PC-3 (cell line): ENCODE data around the gene ZNF467. TPM values are rescaled to one million over a fixed set of nuclear protein-coding genes. Genes with fewer than 3 reads are reported as not detected.
A peak's percentile ranks its signal among the peaks of the same experiment; 100 is the strongest.

ENCODE experiments used
- ATAC-seq: fragments of 200-7000 bp; cut with Tn5 transposase; 2 replicates; pipeline ENCODE4 v1.9.1; 2020; ENCODE audit warnings: mild to moderate bottlenecking, moderate library complexity
- BruUV-seq: library from RNA; stranded (reverse); fragments of 400-500 nt; replicated peaks from 2 replicates; lab custom pipeline; 2021; lab: Mats Ljungman, UMichigan
- CTCF ChIA-PET: fragments of 300-600 bp; sonication (Branson Sonifier 250); formaldehyde crosslinking; loops from one replicate; lab custom pipeline; 2022; ENCODE audit warnings: antibody characterized with exemption; lab: Charles Lee
- POLR2A ChIA-PET: fragments of 300-600 bp; sonication (Branson Sonifier 250); formaldehyde crosslinking; loops from one replicate; lab custom pipeline; 2022; ENCODE audit warnings: antibody characterized with exemption; ENCODE audit not compliant: unreplicated experiment; lab: Charles Lee
- DNase-seq: peaks from one replicate; pipeline ENCODE4 v3.0.0-alpha.2; 2015
- H2AFZ ChIP-seq: fragments of 300-600 bp; sonication (generic); 2 replicates; pipeline ENCODE4 v1.6.0; 2016; ENCODE audit warnings: antibody characterized with exemption, low read length
- H3F3A ChIP-seq: fragments of 300-600 bp; sonication (generic); one replicate; pipeline ENCODE4 v1.6.0; 2017; ENCODE audit warnings: antibody characterized with exemption, low read length, control low read depth, mild to moderate bottlenecking; ENCODE audit not compliant: unreplicated experiment
- H3K27ac ChIP-seq: fragments of 300-600 bp; sonication (generic); 2 replicates; pipeline ENCODE4 v1.5.1; 2016; ENCODE audit warnings: mild to moderate bottlenecking, low read length
- H3K27me3 ChIP-seq: fragments of 300-600 bp; sonication (generic); 2 replicates; pipeline ENCODE4 v1.6.1; 2016; ENCODE audit warnings: low read length, mixed read lengths
- H3K36me3 ChIP-seq: fragments of 300-600 bp; sonication (generic); 2 replicates; pipeline ENCODE4 v1.6.1; 2016; ENCODE audit warnings: low read depth, mixed run types, low read length, mixed read lengths
- H3K4me1 ChIP-seq: fragments of 300-600 bp; sonication (generic); 2 replicates; pipeline ENCODE4 v1.5.1; 2016; ENCODE audit warnings: low read length; ENCODE audit not compliant: insufficient read depth
- H3K4me2 ChIP-seq: fragments of 300-600 bp; sonication (generic); 2 replicates; pipeline ENCODE4 v1.6.0; 2016; ENCODE audit warnings: low read length
- H3K4me3 ChIP-seq: fragments of 300-600 bp; sonication (generic); 2 replicates; pipeline ENCODE4 v1.5.1; 2016; ENCODE audit warnings: mild to moderate bottlenecking, low read length, mixed read lengths
- H3K79me2 ChIP-seq: fragments of 300-600 bp; sonication (generic); 2 replicates; pipeline ENCODE4 v1.6.1; 2017; ENCODE audit warnings: low read length, mixed read lengths
- H3K9ac ChIP-seq: fragments of 300-600 bp; sonication (generic); 2 replicates; pipeline ENCODE4 v1.6.0; 2016; ENCODE audit warnings: mild to moderate bottlenecking, low read length
- H3K9me2 ChIP-seq: fragments of 300-600 bp; sonication (generic); replicated peaks from 2 replicates; pipeline ENCODE4 v1.6.1; 2016; ENCODE audit warnings: mixed run types, low read length, mixed read lengths
- H3K9me3 ChIP-seq: fragments of 300-600 bp; sonication (generic); 2 replicates; pipeline ENCODE4 v1.6.1; 2016; ENCODE audit warnings: low read length, mixed read lengths
- H4K20me1 ChIP-seq: fragments of 300-600 bp; sonication (generic); 2 replicates; pipeline ENCODE4 v1.6.1; 2016; ENCODE audit warnings: low read length, mixed read lengths
- EZH2 ChIP-seq: fragments of 300-600 bp; sonication (generic); IDR thresholded peaks from one replicate; pipeline ENCODE4 v1.6.1; 2017; ENCODE audit warnings: antibody characterized with exemption, mild to moderate bottlenecking, low read length; ENCODE audit not compliant: unreplicated experiment
- EZH2phosphoT487 ChIP-seq: fragments of 300-600 bp; sonication (generic); IDR thresholded peaks from 2 replicates; pipeline ENCODE4 v1.6.1; 2018; ENCODE audit warnings: mild to moderate bottlenecking, antibody characterized with exemption, low read length, borderline replicate concordance
- intact Hi-C: fragments of 100-400 bp; cut with micrococcal nuclease; formaldehyde crosslinking; loops from 2 replicates; pipeline ENCODE4 v1.9.0; 2023
- total RNA-seq: library from RNA; depleted of rRNA; stranded (reverse); fragments of >200 nt; gene quantifications from 2 replicates; pipeline ENCODE4 v1.2.3, GENCODE V29; 2014
- TF ChIP-seq, protein P1 (sequence below): fragments of 300-600 bp; sonication (generic); conservative IDR thresholded peaks from 2 replicates; pipeline ENCODE4 v1.5.1; 2017; ENCODE audit warnings: antibody characterized with exemption, low read depth, mild to moderate bottlenecking, low read length

The ZNF467 gene
- total RNA-seq, 1 experiment from 2014 or later: 6.3 TPM

DNA sequence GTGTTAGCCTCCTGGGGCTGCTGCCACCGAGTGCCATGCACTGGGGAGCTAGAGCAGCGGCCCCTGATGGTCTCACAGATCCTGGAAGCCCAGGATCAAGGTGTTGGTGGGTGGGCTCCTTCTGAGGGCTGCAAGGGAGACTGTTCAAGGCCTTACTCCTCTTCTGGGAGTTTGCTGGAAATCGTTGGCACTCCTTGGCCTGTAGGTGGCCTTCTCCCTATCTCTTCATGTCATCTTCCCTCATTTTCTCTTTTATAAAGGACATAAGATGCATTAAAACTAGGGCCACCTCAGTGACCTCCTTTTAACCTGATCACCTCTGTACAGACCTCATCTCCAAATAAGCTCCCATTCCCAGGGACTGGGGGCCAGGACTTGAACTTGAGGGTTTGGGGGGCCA, 37.8 kb upstream of the ZNF467 start:
- Histone ChIP-seq H2AFZ (no peak overlapping the region), H3K9me3 (no peaks in the 10 kb centered on the region), H4K20me1 (no peaks in the 10 kb centered on the region), H3K36me3 (no peaks in the 10 kb centered on the region), H3F3A (no peaks in the 10 kb centered on the region), H3K9me2 (no peaks in the 10 kb centered on the region), H3K4me1 (no peaks in the 10 kb centered on the region), H3K27me3 (no peaks in the 10 kb centered on the region), H3K4me3 (no peak overlapping the region), H3K79me2 (no peaks in the 10 kb centered on the region), H3K4me2 (no peak overlapping the region), H3K9ac (no peak overlapping the region), H3K27ac (no peak overlapping the region)
- intact Hi-C loops: no loop called here
- BruUV-seq: no TSS peak
- ATAC-seq: peak; percentile 42; the same call in 1 of the 2 replicates
- TF ChIP-seq, protein P1, sequence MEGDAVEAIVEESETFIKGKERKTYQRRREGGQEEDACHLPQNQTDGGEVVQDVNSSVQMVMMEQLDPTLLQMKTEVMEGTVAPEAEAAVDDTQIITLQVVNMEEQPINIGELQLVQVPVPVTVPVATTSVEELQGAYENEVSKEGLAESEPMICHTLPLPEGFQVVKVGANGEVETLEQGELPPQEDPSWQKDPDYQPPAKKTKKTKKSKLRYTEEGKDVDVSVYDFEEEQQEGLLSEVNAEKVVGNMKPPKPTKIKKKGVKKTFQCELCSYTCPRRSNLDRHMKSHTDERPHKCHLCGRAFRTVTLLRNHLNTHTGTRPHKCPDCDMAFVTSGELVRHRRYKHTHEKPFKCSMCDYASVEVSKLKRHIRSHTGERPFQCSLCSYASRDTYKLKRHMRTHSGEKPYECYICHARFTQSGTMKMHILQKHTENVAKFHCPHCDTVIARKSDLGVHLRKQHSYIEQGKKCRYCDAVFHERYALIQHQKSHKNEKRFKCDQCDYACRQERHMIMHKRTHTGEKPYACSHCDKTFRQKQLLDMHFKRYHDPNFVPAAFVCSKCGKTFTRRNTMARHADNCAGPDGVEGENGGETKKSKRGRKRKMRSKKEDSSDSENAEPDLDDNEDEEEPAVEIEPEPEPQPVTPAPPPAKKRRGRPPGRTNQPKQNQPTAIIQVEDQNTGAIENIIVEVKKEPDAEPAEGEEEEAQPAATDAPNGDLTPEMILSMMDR: peak; percentile 55
- TF ChIP-seq EZH2: no peak
- DNase-seq: no peak
- ChIA-PET CTCF (no interaction called here), POLR2A (no interaction called here)

DNA sequence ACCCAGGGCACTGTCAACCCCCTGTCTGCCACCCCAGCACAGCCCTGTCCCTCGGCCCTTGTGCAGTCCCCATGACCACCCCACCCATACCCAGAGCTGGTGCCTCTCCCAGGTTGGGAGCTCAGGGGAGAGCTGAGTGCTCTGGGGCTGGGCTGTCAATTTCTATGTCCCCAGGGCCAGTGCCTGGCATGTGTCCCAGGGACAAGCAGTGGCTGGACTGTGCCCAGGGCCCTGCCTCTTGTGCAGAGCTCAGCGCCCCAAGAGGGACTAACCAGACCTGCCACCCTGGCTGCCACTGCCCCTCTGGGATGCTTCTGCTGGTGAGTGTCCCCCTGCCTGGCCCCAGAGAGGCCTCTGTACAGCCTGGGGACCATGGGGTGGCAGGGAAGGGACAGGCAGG, 35.8 kb upstream of the ZNF467 start:
- Histone ChIP-seq H3K9me3 (no peaks in the 10 kb centered on the region), H3K4me2 (no peak overlapping the region), H3K9me2 (no peaks in the 10 kb centered on the region), H3K27me3 (no peaks in the 10 kb centered on the region), H3K4me1 (no peaks in the 10 kb centered on the region), H3K9ac (no peak overlapping the region), H3K36me3 (no peaks in the 10 kb centered on the region), H3K79me2 (no peaks in the 10 kb centered on the region), H3K4me3 (no peak overlapping the region), H3F3A (no peaks in the 10 kb centered on the region), H3K27ac (no peak overlapping the region), H4K20me1 (no peaks in the 10 kb centered on the region), H2AFZ (no peak overlapping the region)
- CTCF ChIA-PET: no interaction called here
- POLR2A ChIA-PET: no interaction called here
- intact Hi-C loops: loop anchor here (10.0 kb wide), 1 partner anchor 236 kb away; no protein-coding TSS in a partner anchor
- no TSS peak for BruUV-seq
- TF ChIP-seq EZH2phosphoT487 (no peak), EZH2 (no peak)
- TF ChIP-seq, protein P1: no peak
- no peak; the same call in 1 of the 2 replicates for ATAC-seq
- no peak for DNase-seq

DNA sequence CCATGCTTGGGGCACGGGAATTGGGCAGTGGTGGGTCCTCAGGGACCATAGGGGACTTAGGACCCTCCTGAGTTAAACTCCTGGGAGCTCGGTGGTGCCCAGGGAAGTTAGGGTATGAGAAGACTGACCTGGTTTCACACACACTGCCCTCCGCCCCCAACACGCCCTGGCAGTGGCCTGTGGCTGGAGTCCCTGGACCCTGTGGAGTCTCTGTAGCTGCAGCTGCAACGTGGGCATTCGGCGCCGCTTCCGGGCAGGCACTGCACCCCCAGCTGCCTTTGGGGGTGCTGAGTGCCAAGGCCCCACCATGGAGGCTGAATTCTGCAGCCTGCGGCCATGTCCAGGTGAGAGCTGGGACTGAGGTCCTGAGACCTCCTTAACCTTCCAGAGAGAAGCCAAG, 34.9 kb upstream of the ZNF467 start:
- intact Hi-C loops: loop anchor here (10.0 kb wide), 1 partner anchor 236 kb away; no protein-coding TSS in a partner anchor
- Histone ChIP-seq H3K36me3 (no peaks in the 10 kb centered on the region), H2AFZ (no peak overlapping the region), H3K27me3 (no peaks in the 10 kb centered on the region), H4K20me1 (no peaks in the 10 kb centered on the region), H3F3A (no peaks in the 10 kb centered on the region), H3K4me3 (no peak overlapping the region), H3K4me2 (no peak overlapping the region), H3K79me2 (no peaks in the 10 kb centered on the region), H3K4me1 (no peaks in the 10 kb centered on the region), H3K9me2 (no peaks in the 10 kb centered on the region), H3K9me3 (no peaks in the 10 kb centered on the region), H3K27ac (no peak overlapping the region), H3K9ac (no peak overlapping the region)
- BruUV-seq: no TSS peak
- TF ChIP-seq EZH2: no peak
- TF ChIP-seq, protein P1: no peak
- no peak for TF ChIP-seq EZH2phosphoT487
- no peak for ATAC-seq
- CTCF ChIA-PET: no interaction called here
- POLR2A ChIA-PET: interaction anchor here (0.7 kb wide), 1 partner anchor 59 kb away, joined by 6 read pairs; no protein-coding TSS in a partner anchor
- DNase-seq: no peak
